B cell (primary cell): ENCODE data around the gene SSTR4. TPM values are rescaled to one million over a fixed set of nuclear protein-coding genes. Genes with fewer than 3 reads are reported as not detected.

ENCODE experiments used
- ATAC-seq: fragments of 200-7000 bp; cut with Tn5 transposase; one replicate; pipeline ENCODE4 v1.10.0; 2021; ENCODE audit warnings: low read depth, mild to moderate bottlenecking, moderate number of reproducible peaks, moderate library complexity
- CTCF ChIA-PET: fragments of 350-600 bp; sonication (Branson Sonifier 250); formaldehyde crosslinking; loops from one replicate; lab custom pipeline; 2021; ENCODE audit warnings: antibody characterized with exemption, inconsistent platforms; lab: Charles Lee
- POLR2A ChIA-PET: fragments of 350-600 bp; sonication (Branson Sonifier 250); formaldehyde crosslinking; loops from one replicate; lab custom pipeline; 2021; ENCODE audit warnings: antibody characterized with exemption; lab: Charles Lee
- DNase-seq: peaks from one replicate; pipeline ENCODE4 v3.0.0; 2013
- H2AFZ ChIP-seq: 2 replicates; pipeline ENCODE4 v1.6.1; 2012; ENCODE audit warnings: mild to moderate bottlenecking, low read depth, low read length; ENCODE audit not compliant: insufficient read depth, poor library complexity, severe bottlenecking
- H3K27ac ChIP-seq, 2 donors: 1 replicate in 1 of 2; 2 replicates in 1 of 2; pipeline ENCODE4 v1.5.1; 2012 to 2013; ENCODE audit warnings: low read length in 2 of 2, mild to moderate bottlenecking in 2 of 2, moderate library complexity in 1 of 2
- H3K27me3 ChIP-seq, 4 experiments: fragments of 200-600 bp in 1 of 4; sonication (generic) in 1 of 4; replicated peaks in 1 of 4; 1 replicate in 2 of 4; 2 replicates in 2 of 4; pipeline versions ENCODE4 v1.6.1 to v1.7.0; 2013 to 2016; ENCODE audit warnings: low read length in 3 of 4, mild to moderate bottlenecking in 2 of 4, mixed read lengths in 1 of 4, moderate library complexity in 1 of 4; ENCODE audit not compliant: insufficient read depth in 4 of 4, control insufficient read depth in 3 of 4; ENCODE audit errors: control extremely low read depth in 1 of 4
- H3K36me3 ChIP-seq, 2 experiments: replicated peaks in 1 of 2; 1 replicate in 1 of 2; 2 replicates in 1 of 2; pipeline versions ENCODE4 v1.6.1 to v1.7.1; 2013; ENCODE audit warnings: low read length in 1 of 2; ENCODE audit not compliant: insufficient read depth in 2 of 2, control insufficient read depth in 1 of 2; ENCODE audit errors: control extremely low read depth in 1 of 2, extremely low read depth in 1 of 2
- H3K4me1 ChIP-seq, 2 donors: fragments of 200-600 bp in 1 of 2; sonication (generic) in 1 of 2; 1 replicate in 1 of 2; 2 replicates in 1 of 2; pipeline versions ENCODE4 v1.5.1 to v1.6.1; 2013 to 2017; ENCODE audit warnings: low read length in 2 of 2; ENCODE audit not compliant: control insufficient read depth in 2 of 2, insufficient read depth in 2 of 2
- H3K4me2 ChIP-seq: replicated peaks from 2 replicates; pipeline ENCODE3; 2012; ENCODE audit warnings: mild to moderate bottlenecking, low read depth, low read length; ENCODE audit not compliant: poor library complexity, severe bottlenecking
- H3K4me3 ChIP-seq, 5 experiments: fragments of 200-600 bp in 1 of 5; sonication (generic) in 1 of 5; 1 replicate in 3 of 5; 2 replicates in 2 of 5; pipeline versions ENCODE4 v1.5.1 to v1.7.0; 2011 to 2016; ENCODE audit warnings: low read length in 4 of 5, mild to moderate bottlenecking in 4 of 5, low read depth in 2 of 5, control low read depth in 1 of 5, moderate library complexity in 1 of 5; ENCODE audit not compliant: insufficient read depth in 1 of 5; ENCODE audit errors: control extremely low read depth in 1 of 5, extremely low read depth in 1 of 5
- H3K79me2 ChIP-seq: fragments of 200-600 bp; sonication (generic); one replicate; pipeline ENCODE4 v1.6.0; 2016; ENCODE audit warnings: low read length; ENCODE audit not compliant: control insufficient read depth, insufficient read depth
- H3K9ac ChIP-seq: fragments of 200-600 bp; sonication (generic); 2 replicates; pipeline ENCODE4 v1.6.1; 2017; ENCODE audit warnings: mild to moderate bottlenecking, low read length, moderate library complexity
- H3K9me3 ChIP-seq, 3 donors: one replicate each; pipeline versions ENCODE4 v1.6.1 to v1.7.1; 2013; ENCODE audit warnings: low read length in 2 of 3; ENCODE audit not compliant: control insufficient read depth in 2 of 3, insufficient read depth in 1 of 3; ENCODE audit errors: control extremely low read depth in 1 of 3
- H4K20me1 ChIP-seq: 2 replicates; pipeline ENCODE4 v1.6.0; 2012; ENCODE audit warnings: mild to moderate bottlenecking, low read length; ENCODE audit not compliant: insufficient read depth, control insufficient read depth, poor library complexity, severe bottlenecking
- H3K27ac Mint-ChIP-seq: one replicate; pipeline ENCODE4 v1.8.0; 2021; ENCODE audit warnings: mixed read lengths
- H3K27me3 Mint-ChIP-seq: one replicate; pipeline ENCODE4 v1.8.0; 2021; ENCODE audit warnings: mixed read lengths
- H3K4me1 Mint-ChIP-seq: one replicate; pipeline ENCODE4 v1.8.0; 2021; ENCODE audit warnings: mixed read lengths
- H3K4me3 Mint-ChIP-seq: one replicate; pipeline ENCODE4 v1.8.0; 2021; ENCODE audit warnings: mixed read lengths
- H3K9me3 Mint-ChIP-seq: one replicate; pipeline ENCODE4 v1.8.0; 2022; ENCODE audit warnings: mixed read lengths; ENCODE audit not compliant: insufficient read depth
- EZH2 ChIP-seq: IDR thresholded peaks from 2 replicates; pipeline ENCODE4 v1.6.1; 2012; ENCODE audit warnings: borderline replicate concordance, low read depth, mild to moderate bottlenecking, moderate library complexity, low read length; ENCODE audit not compliant: insufficient read depth, poor library complexity, severe bottlenecking
- WGBS: methylation state at CpG from one replicate; pipeline ENCODE4 v1.1.5; 2013; ENCODE audit warnings: missing lambda C conversion rate; ENCODE audit not compliant: insufficient coverage; 5-methylcytosine and 5-hydroxymethylcytosine counted together
- intact Hi-C: fragments of 100-400 bp; cut with micrococcal nuclease; formaldehyde crosslinking; loops from one replicate; pipeline ENCODE4 v1.10.0; 2022
- polyA minus RNA-seq: library from RNA; depleted of rRNA, polyadenylated mRNA; stranded (reverse); fragments of >200 nt; gene quantifications from 2 replicates; pipeline ENCODE4 v1.2.3, GENCODE V29; 2012
- polyA plus RNA-seq: library from polyadenylated mRNA; depleted of rRNA; stranded (reverse); fragments of >200 nt; gene quantifications from 2 replicates; pipeline ENCODE4 v1.2.3, GENCODE V29; 2012
- total RNA-seq, 2 donors: library from RNA; stranded (reverse); fragments of 120-200 nt in 1 of 2; gene quantifications; 1 replicate in 1 of 2; 2 replicates in 1 of 2; pipeline versions ENCODE4 v1.2.3 to v1.2.4, GENCODE V29; 2013 to 2022
- TF ChIP-seq, protein P1 (sequence below): fragments of 200-600 bp; IDR thresholded peaks from one replicate; pipeline ENCODE4 v1.8.0; 2022; ENCODE audit warnings: antibody characterized with exemption, mild to moderate bottlenecking

Gene SSTR4, protein sequence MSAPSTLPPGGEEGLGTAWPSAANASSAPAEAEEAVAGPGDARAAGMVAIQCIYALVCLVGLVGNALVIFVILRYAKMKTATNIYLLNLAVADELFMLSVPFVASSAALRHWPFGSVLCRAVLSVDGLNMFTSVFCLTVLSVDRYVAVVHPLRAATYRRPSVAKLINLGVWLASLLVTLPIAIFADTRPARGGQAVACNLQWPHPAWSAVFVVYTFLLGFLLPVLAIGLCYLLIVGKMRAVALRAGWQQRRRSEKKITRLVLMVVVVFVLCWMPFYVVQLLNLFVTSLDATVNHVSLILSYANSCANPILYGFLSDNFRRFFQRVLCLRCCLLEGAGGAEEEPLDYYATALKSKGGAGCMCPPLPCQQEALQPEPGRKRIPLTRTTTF
- total RNA-seq: not detected in 2 replicates
- total RNA-seq (2013): not detected
- polyA plus RNA-seq: not detected in 2 replicates
- polyA minus RNA-seq: not detected in 2 replicates

GRCh38 chr20:23034721-23035671, at the start of gene SSTR4:
SSTR4 (plus strand) TSS chr20:23035312; CDS start chr20:23035484, 172 bp downstream.
- no peak within 1 kb of the TSS for H3K27ac ChIP-seq
- no peaks in the 10 kb centered on the region for H3K79me2 ChIP-seq
- ATAC-seq (no peak), DNase-seq (no peak)
- no peak within 1 kb of the TSS for H3K4me3 ChIP-seq
- peaks cover 34% of the 10 kb centered on the region for H3K27me3 Mint-ChIP-seq
- WGBS: 33% methylated on average over 83 of the region's 83 CpGs
- H3K4me2 ChIP-seq: no peak within 1 kb of the TSS
- no peak within 1 kb of the TSS for H3K4me3 Mint-ChIP-seq
- POLR2A ChIA-PET: no interaction called here
- H3K9me3 Mint-ChIP-seq: no peaks in the 10 kb centered on the region
- H3K27ac Mint-ChIP-seq: no peak within 1 kb of the TSS
- no peaks in the 10 kb centered on the region for H4K20me1 ChIP-seq
- H2AFZ ChIP-seq: no peak within 1 kb of the TSS
- H3K9ac ChIP-seq: no peak within 1 kb of the TSS
- H3K9me3 ChIP-seq: peaks cover 0 to 5% (median 0%) of the 10 kb centered on the region in 3 donors
- no peaks in the 10 kb centered on the region for H3K4me1 ChIP-seq
- H3K4me1 Mint-ChIP-seq: no peaks in the 10 kb centered on the region
- H3K36me3 ChIP-seq: no peaks in the 10 kb centered on the region
- TF ChIP-seq, protein P1, sequence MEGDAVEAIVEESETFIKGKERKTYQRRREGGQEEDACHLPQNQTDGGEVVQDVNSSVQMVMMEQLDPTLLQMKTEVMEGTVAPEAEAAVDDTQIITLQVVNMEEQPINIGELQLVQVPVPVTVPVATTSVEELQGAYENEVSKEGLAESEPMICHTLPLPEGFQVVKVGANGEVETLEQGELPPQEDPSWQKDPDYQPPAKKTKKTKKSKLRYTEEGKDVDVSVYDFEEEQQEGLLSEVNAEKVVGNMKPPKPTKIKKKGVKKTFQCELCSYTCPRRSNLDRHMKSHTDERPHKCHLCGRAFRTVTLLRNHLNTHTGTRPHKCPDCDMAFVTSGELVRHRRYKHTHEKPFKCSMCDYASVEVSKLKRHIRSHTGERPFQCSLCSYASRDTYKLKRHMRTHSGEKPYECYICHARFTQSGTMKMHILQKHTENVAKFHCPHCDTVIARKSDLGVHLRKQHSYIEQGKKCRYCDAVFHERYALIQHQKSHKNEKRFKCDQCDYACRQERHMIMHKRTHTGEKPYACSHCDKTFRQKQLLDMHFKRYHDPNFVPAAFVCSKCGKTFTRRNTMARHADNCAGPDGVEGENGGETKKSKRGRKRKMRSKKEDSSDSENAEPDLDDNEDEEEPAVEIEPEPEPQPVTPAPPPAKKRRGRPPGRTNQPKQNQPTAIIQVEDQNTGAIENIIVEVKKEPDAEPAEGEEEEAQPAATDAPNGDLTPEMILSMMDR: no peak
- no peak for TF ChIP-seq EZH2
- intact Hi-C loops: no loop called here
- peaks cover 0 to 12% (median 0%) of the 10 kb centered on the region in 4 experiments for H3K27me3 ChIP-seq
- CTCF ChIA-PET: no interaction called here
